ENCODE measurements around the gene OMA1. TPM values are rescaled to one million over a fixed set of nuclear protein-coding genes. Genes with fewer than 3 reads are reported as not detected.

Gene OMA1
- total RNA-seq: 2.4 TPM

- Histone ChIP-seq H3K4me3 (peak within 1 kb of the TSS; percentile 83 to 87), H3K9me3 (no peaks in the 10 kb centered on the region), H3K4me1 (peaks cover 0 to 5% of the 10 kb centered on the region in 2 donors), H3K27me3 (no peaks in the 10 kb centered on the region), H3K36me3 (no peaks in the 10 kb centered on the region), H3K27ac (peak within 1 kb of the TSS; percentile 99 to 100)
- DNase-seq (ENCODE audit: low spot score in 2 of 2): peak; percentile 94 to 99
- TF ChIP-seq, protein P1, sequence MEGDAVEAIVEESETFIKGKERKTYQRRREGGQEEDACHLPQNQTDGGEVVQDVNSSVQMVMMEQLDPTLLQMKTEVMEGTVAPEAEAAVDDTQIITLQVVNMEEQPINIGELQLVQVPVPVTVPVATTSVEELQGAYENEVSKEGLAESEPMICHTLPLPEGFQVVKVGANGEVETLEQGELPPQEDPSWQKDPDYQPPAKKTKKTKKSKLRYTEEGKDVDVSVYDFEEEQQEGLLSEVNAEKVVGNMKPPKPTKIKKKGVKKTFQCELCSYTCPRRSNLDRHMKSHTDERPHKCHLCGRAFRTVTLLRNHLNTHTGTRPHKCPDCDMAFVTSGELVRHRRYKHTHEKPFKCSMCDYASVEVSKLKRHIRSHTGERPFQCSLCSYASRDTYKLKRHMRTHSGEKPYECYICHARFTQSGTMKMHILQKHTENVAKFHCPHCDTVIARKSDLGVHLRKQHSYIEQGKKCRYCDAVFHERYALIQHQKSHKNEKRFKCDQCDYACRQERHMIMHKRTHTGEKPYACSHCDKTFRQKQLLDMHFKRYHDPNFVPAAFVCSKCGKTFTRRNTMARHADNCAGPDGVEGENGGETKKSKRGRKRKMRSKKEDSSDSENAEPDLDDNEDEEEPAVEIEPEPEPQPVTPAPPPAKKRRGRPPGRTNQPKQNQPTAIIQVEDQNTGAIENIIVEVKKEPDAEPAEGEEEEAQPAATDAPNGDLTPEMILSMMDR (IDR thresholded peaks at IDR 0.05): peak; percentile 96 to 99 (median 97)
- intact Hi-C loops (cut with DNase I): loop anchor here (1.0 to 10.0 kb wide), 7 partner anchors 30 to 208 kb away; partner anchors contain the start of gene TACSTD2
Measured at GRCh38 chr1:58546520-58547308, at the start of gene OMA1. TSS of gene OMA1 (minus strand) at chr1:58546726. CDS start at chr1:58539294, 7,432 bp downstream.

DNA sequence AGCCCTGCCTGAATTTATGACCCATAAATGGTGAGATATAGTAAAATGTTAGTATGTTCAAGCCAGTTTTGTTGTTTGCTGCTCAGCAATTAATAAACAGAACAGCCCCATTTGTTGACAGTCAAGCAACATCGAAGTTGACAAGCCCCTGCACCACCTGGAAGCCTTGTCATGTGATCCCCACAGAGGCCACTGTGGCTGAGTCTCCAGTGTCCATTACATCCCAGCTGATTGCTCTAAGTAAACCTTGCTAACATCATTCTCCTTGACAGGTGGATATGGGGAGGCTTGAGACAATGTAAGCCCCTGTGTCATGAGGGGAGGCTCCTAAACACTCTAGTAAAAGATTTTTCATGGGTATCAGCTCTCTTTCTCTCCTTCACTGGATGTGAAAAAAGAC, 48.0 kb upstream of the OMA1 start:
- no peak overlapping the region for H3K27ac ChIP-seq
- peaks cover 6 to 35% of the 10 kb centered on the region in 2 donors for H3K4me1 ChIP-seq
- no peaks in the 10 kb centered on the region for H3K36me3 ChIP-seq
- no peaks in the 10 kb centered on the region for H3K27me3 ChIP-seq
- TF ChIP-seq, protein P1 (IDR thresholded peaks at IDR 0.05): no peak
- no peak overlapping the region for H3K4me3 ChIP-seq
- no peak for DNase-seq (ENCODE audit: low spot score in 2 of 2)
- no peaks in the 10 kb centered on the region for H3K9me3 ChIP-seq
- intact Hi-C loops (cut with DNase I): no loop called here

DNA sequence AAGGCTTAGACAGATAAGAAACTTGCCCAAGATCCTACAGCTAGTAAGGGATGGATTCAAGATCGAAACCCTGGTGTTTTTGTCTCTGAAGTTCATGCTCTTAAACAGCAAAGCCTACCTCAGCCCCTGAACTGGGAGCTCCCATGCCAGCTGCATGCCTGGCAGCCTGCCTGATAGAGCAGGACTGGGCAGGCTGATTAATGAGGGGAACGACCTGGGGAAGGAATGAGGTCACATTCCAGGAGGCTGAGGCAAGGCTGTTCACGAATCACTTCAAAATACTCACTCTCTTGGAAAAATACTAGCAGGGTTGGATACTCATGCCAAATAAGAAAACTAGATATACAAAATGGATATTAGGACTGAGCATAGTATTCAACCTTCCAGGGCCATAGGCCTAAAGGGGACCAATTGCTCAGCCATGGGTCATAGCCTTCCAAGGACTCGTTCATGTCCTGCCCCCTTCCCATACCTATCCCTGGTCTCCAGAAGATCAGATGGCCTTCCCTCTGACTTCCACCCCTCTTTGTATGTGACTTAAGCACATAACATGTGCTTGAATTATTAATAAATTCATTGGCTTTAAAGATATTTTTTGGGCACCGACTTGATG, 46.1 kb upstream of the OMA1 start:
- Histone ChIP-seq H3K9me3 (no peaks in the 10 kb centered on the region), H3K36me3 (no peaks in the 10 kb centered on the region), H3K27me3 (no peaks in the 10 kb centered on the region), H3K27ac (peak overlapping the region; percentile 79 to 88), H3K4me1 (peaks cover 6 to 35% of the 10 kb centered on the region in 2 donors), H3K4me3 (no peak overlapping the region)
- peak; percentile 49 to 95 for DNase-seq (ENCODE audit: low spot score in 2 of 2)
- intact Hi-C loops (cut with DNase I): loop anchor here (1.0 kb wide), 2 partner anchors 8 to 46 kb away; partner anchors contain the start of gene OMA1
- TF ChIP-seq, protein P1 (IDR thresholded peaks at IDR 0.05): no peak

DNA sequence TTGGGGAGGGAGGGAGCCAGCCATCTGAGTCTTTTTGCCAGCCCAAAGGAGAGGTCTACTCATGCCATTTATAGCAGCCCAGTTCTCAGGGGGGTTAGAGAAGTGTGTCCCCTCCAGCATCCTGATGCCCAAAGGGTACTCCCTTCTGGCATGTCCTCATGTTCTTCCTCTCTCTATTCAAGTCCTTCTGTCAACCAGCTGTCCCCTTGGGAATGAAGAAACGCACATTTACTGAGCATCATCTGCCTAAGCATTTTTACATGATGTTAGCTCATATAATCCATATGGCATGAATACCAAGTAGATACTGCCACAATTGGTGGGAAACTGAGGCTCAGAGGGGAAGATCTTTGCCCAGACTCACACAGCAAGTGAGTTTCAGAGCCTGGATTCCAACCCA, 45.3 kb upstream of the OMA1 start:
- Histone ChIP-seq H3K4me1 (peaks cover 6 to 30% of the 10 kb centered on the region in 2 donors), H3K27me3 (no peaks in the 10 kb centered on the region), H3K4me3 (no peak overlapping the region), H3K36me3 (no peaks in the 10 kb centered on the region), H3K9me3 (no peaks in the 10 kb centered on the region), H3K27ac (peak overlapping the region; percentile 79 to 88)
- DNase-seq (ENCODE audit: low spot score in 2 of 2): no peak
- intact Hi-C loops (cut with DNase I): loop anchor here (1.0 kb wide), 2 partner anchors 8 to 46 kb away; partner anchors contain the start of gene OMA1
- TF ChIP-seq, protein P1 (IDR thresholded peaks at IDR 0.05): no peak

DNA sequence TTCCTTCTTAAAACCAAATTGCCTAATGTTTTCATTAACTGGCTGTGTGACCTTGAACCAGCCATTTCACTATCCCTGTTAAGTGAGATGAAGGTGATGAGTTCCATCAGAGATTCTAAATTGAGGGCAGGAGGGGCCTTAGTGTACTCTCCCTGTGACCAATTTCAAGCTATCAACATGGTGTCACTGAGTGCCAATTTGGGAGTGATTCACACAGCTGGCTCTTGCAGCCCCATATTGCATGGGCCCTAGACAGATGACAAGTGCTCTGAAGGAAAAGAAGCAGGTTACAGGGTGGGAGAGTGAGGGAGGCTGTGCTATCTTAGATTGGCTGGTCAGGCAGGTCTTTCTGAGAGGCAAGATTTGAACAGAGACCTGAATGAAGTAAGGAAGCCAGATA, 43.5 kb upstream of the OMA1 start:
- TF ChIP-seq, protein P1 (IDR thresholded peaks at IDR 0.05): no peak
- H3K36me3 ChIP-seq: no peaks in the 10 kb centered on the region
- DNase-seq (ENCODE audit: low spot score in 2 of 2): no peak
- peaks cover 6 to 34% of the 10 kb centered on the region in 2 donors for H3K4me1 ChIP-seq
- intact Hi-C loops (cut with DNase I): no loop called here
- H3K27me3 ChIP-seq: no peaks in the 10 kb centered on the region
- peak overlapping the region in 1 of 2 donors; percentile 59 for H3K27ac ChIP-seq
- no peaks in the 10 kb centered on the region for H3K9me3 ChIP-seq
- no peak overlapping the region for H3K4me3 ChIP-seq

Data from ascending aorta (tissue), 2 donors.